Measurements from ENCODE around the gene HLA-DMA. TPM values are rescaled to one million over a fixed set of nuclear protein-coding genes. Genes with fewer than 3 reads are reported as not detected.

Gene HLA-DMA
- total and polyA plus RNA-seq, 9 of the 15 experiments (the other 6 are each of a cell fraction or from before 2014, with no cell fraction given): 0.13 to 0.83 (median 0.51) TPM

GRCh38 chr6:32972353-32973143, 19.7 kb upstream of the HLA-DMA start (continued):
- TF ChIP-seq ZNF347 (CRISPR knock-in tag; IDR thresholded peaks at IDR 0.05; ENCODE audit: low read depth): no peak
- TF ChIP-seq FOXP1 (CRISPR knock-in tag; IDR thresholded peaks at IDR 0.05): peak; percentile 94
- no peak for TF ChIP-seq MYBL2 (IDR thresholded peaks at IDR 0.05; ENCODE audit: low read depth)
- TF ChIP-seq MYBL2 (CRISPR knock-in tag; IDR thresholded peaks at IDR 0.05; ENCODE audit: borderline replicate concordance): no peak
- peak; percentile 39 for TF ChIP-seq HNRNPLL (IDR thresholded peaks at IDR 0.05; ENCODE audit: low read depth, low read length, poor library complexity, severe bottlenecking)
- TF ChIP-seq ZNF395 (CRISPR knock-in tag; IDR thresholded peaks at IDR 0.05): no peak
- TF ChIP-seq EGR1 (conservative IDR thresholded peaks at IDR 0.05): peak; percentile 52
- TF ChIP-seq ZBTB1 (CRISPR knock-in tag; IDR thresholded peaks at IDR 0.05; ENCODE audit: borderline replicate concordance, low read depth): no peak
- TF ChIP-seq ZBTB34 (CRISPR knock-in tag; IDR thresholded peaks at IDR 0.05): no peak
- TF ChIP-seq ZNF785 (CRISPR knock-in tag; IDR thresholded peaks at IDR 0.05): no peak
- TF ChIP-seq ZNF354B (CRISPR knock-in tag; IDR thresholded peaks at IDR 0.05): no peak
- no peak for TF ChIP-seq E2F8 (IDR thresholded peaks at IDR 0.05; ENCODE audit: low read depth, partially characterized antibody)
- TF ChIP-seq RBM15 (IDR thresholded peaks at IDR 0.05; ENCODE audit: insufficient read depth, low read length): peak; percentile 90
- no peak for TF ChIP-seq COPS2 (conservative IDR thresholded peaks at IDR 0.05)
- TF ChIP-seq ETS1 (conservative IDR thresholded peaks at IDR 0.05; ENCODE audit: control insufficient read depth, low read depth, low read length): no peak; the same call in 1 of the 2 replicates
- no peak for TF ChIP-seq CHD4 (IDR thresholded peaks at IDR 0.05; ENCODE audit: insufficient read depth, insufficient replicate concordance, low read depth, low read length, poor library complexity, severe bottlenecking)
- TF ChIP-seq CREB5 (CRISPR knock-in tag; IDR thresholded peaks at IDR 0.05): no peak
- no peak for TF ChIP-seq KDM1A (IDR thresholded peaks at IDR 0.05)
- no peak for TF ChIP-seq MCM5 (IDR thresholded peaks at IDR 0.05; ENCODE audit: low read depth)
- no peak for TF ChIP-seq NFE2 (IDR thresholded peaks at IDR 0.05; ENCODE audit: low read depth)

Data from K562 (cell line).